Panc1 (cell line): ENCODE data around the gene DIPK1B. TPM values are rescaled to one million over a fixed set of nuclear protein-coding genes. Genes with fewer than 3 reads are reported as not detected.

Source experiments
- ATAC-seq: fragments of 200-7000 bp; cut with Tn5 transposase; 2 replicates; pipeline ENCODE4 v1.9.1; 2020; ENCODE audit warnings: mild to moderate bottlenecking, moderate library complexity
- BruUV-seq: library from RNA; stranded (reverse); fragments of 400-500 nt; replicated peaks from 2 replicates; lab custom pipeline; 2021; lab: Mats Ljungman, UMichigan
- CTCF ChIA-PET: fragments of 300-600 bp; sonication (Branson Sonifier 250); formaldehyde crosslinking; loops from one replicate; lab custom pipeline; 2022; ENCODE audit warnings: antibody characterized with exemption; lab: Charles Lee
- POLR2A ChIA-PET: fragments of 300-600 bp; sonication (Branson Sonifier 250); formaldehyde crosslinking; loops from one replicate; lab custom pipeline; 2022; ENCODE audit warnings: antibody characterized with exemption; lab: Charles Lee
- DNase-seq: peaks from one replicate; pipeline ENCODE4 v3.0.0-alpha.2; 2010; ENCODE audit warnings: low read depth, low spot score
- H3K27ac ChIP-seq: 2 replicates; pipeline ENCODE4 v1.5.1; 2011; ENCODE audit warnings: mild to moderate bottlenecking, low read length, inconsistent platforms
- H3K27me3 ChIP-seq: fragments of 200-500 bp; sonication (Bioruptor generic); 2 replicates; pipeline ENCODE4 v1.6.0; 2014; ENCODE audit warnings: low read length, inconsistent platforms; ENCODE audit not compliant: control insufficient read depth, insufficient read depth
- H3K36me3 ChIP-seq: fragments of 200-500 bp; sonication (Bioruptor generic); 2 replicates; pipeline ENCODE4 v1.5.1; 2014; ENCODE audit warnings: inconsistent platforms, mild to moderate bottlenecking, low read length, moderate library complexity; ENCODE audit not compliant: control insufficient read depth, insufficient read depth
- H3K4me1 ChIP-seq: 2 replicates; pipeline ENCODE4 v1.5.1; 2011; ENCODE audit warnings: inconsistent platforms, mild to moderate bottlenecking, low read length, moderate library complexity; ENCODE audit not compliant: control insufficient read depth, insufficient read depth
- H3K4me3 ChIP-seq, 2 experiments: 2 replicates each; pipeline ENCODE4 v1.5.1; 2011 to 2012; ENCODE audit warnings: low read depth in 2 of 2, low read length in 2 of 2, mild to moderate bottlenecking in 2 of 2, inconsistent platforms in 1 of 2, moderate library complexity in 1 of 2
- H3K9me3 ChIP-seq: fragments of 200-500 bp; sonication (Bioruptor generic); 2 replicates; pipeline ENCODE4 v1.5.1; 2014; ENCODE audit warnings: low read depth, mild to moderate bottlenecking, inconsistent platforms, low read length, moderate library complexity; ENCODE audit not compliant: control insufficient read depth, insufficient read depth
- POLR2AphosphoS5 ChIP-seq: IDR thresholded peaks from 2 replicates; pipeline ENCODE4 v1.6.1; 2012; ENCODE audit warnings: mild to moderate bottlenecking, low read depth, low read length, moderate library complexity
- REST ChIP-seq, 2 experiments: IDR thresholded peaks; 2 replicates each; pipeline ENCODE4 v1.6.1; 2011 to 2012; ENCODE audit warnings: low read depth in 2 of 2, control low read depth in 1 of 2, low read length in 1 of 2, mild to moderate bottlenecking in 1 of 2, moderate library complexity in 1 of 2; ENCODE audit not compliant: insufficient read depth in 1 of 2
- SIN3A ChIP-seq: IDR thresholded peaks from 2 replicates; pipeline ENCODE4 v1.6.1; 2012; ENCODE audit warnings: low read depth, mild to moderate bottlenecking, low read length, moderate library complexity, borderline replicate concordance; ENCODE audit not compliant: insufficient read depth
- TCF7L2 ChIP-seq: IDR thresholded peaks from 2 replicates; pipeline ENCODE4 v1.6.1; 2011; ENCODE audit warnings: mild to moderate bottlenecking, low read depth, low read length, inconsistent platforms
- in situ Hi-C: cut with HindIII; loops from 2 replicates; pipeline ENCODE4 v1.10.0; 2016; ENCODE audit warnings: low sequenced_read_pairs, low pct_unique_long_range_greater_than_20kb
- intact Hi-C: fragments of 100-400 bp; cut with micrococcal nuclease; formaldehyde crosslinking; loops from one replicate; pipeline ENCODE4 v1.10.0; 2022; ENCODE audit not compliant: unreplicated experiment
- total RNA-seq: library from RNA; stranded (reverse); gene quantifications from one replicate; pipeline ENCODE4 v1.2.1, GENCODE V29; 2021; ENCODE audit not compliant: unreplicated experiment
- TF ChIP-seq, protein P1 (sequence below): fragments of 450-650 bp; IDR thresholded peaks from 2 replicates; pipeline ENCODE4 v1.5.1; 2017; ENCODE audit warnings: mild to moderate bottlenecking

Gene DIPK1B
- total RNA-seq, 1 experiment from 2014 or later = 10.6 TPM

- DNase-seq (no peak), ATAC-seq (no peak)
- peaks cover 25% of the 10 kb centered on the region for H3K4me1 ChIP-seq
- H3K9me3 ChIP-seq = no peaks in the 10 kb centered on the region
- no peaks in the 10 kb centered on the region for H3K36me3 ChIP-seq
- intact Hi-C loops (no loop called here), in situ Hi-C loops (no loop called here)
- no peaks in the 10 kb centered on the region for H3K27me3 ChIP-seq
- ChIA-PET CTCF (interaction anchor here (0.5 kb wide), 1 partner anchor 642 kb away, joined by 8 read pairs; no protein-coding TSS in a partner anchor), POLR2A (interaction anchor here (0.7 to 0.9 kb wide), 2 partner anchors 9 to 14 kb away, joined by 3 to 11 read pairs; no protein-coding TSS in a partner anchor)
- no peak overlapping the region for H3K27ac ChIP-seq
- TF ChIP-seq TCF7L2 (no peak), REST (IDR thresholded peaks at IDR 0.05; ENCODE audit: insufficient read depth in 1 of 2, low read depth in 2 of 2, low read length in 1 of 2) (no peak), POLR2AphosphoS5 (no peak), SIN3A (no peak)
- TF ChIP-seq, protein P1, sequence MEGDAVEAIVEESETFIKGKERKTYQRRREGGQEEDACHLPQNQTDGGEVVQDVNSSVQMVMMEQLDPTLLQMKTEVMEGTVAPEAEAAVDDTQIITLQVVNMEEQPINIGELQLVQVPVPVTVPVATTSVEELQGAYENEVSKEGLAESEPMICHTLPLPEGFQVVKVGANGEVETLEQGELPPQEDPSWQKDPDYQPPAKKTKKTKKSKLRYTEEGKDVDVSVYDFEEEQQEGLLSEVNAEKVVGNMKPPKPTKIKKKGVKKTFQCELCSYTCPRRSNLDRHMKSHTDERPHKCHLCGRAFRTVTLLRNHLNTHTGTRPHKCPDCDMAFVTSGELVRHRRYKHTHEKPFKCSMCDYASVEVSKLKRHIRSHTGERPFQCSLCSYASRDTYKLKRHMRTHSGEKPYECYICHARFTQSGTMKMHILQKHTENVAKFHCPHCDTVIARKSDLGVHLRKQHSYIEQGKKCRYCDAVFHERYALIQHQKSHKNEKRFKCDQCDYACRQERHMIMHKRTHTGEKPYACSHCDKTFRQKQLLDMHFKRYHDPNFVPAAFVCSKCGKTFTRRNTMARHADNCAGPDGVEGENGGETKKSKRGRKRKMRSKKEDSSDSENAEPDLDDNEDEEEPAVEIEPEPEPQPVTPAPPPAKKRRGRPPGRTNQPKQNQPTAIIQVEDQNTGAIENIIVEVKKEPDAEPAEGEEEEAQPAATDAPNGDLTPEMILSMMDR = no peak
- BruUV-seq = no TSS peak
- H3K4me3 ChIP-seq = no peak overlapping the region
These were observed 36.7 kb upstream of the DIPK1B start for GRCh38 chr9:136675477-136676296.

- Histone ChIP-seq H3K4me3 (no peak overlapping the region), H3K4me1 (peaks cover 22% of the 10 kb centered on the region), H3K36me3 (no peaks in the 10 kb centered on the region), H3K27me3 (no peaks in the 10 kb centered on the region), H3K27ac (no peak overlapping the region), H3K9me3 (no peaks in the 10 kb centered on the region)
- TF ChIP-seq, protein P1 = no peak
- TF ChIP-seq SIN3A (no peak), REST (IDR thresholded peaks at IDR 0.05; ENCODE audit: insufficient read depth in 1 of 2, low read depth in 2 of 2, low read length in 1 of 2) (no peak), TCF7L2 (no peak), POLR2AphosphoS5 (no peak)
- no TSS peak for BruUV-seq
- intact Hi-C loops = no loop called here
- in situ Hi-C loops = no loop called here
- ATAC-seq (no peak), DNase-seq (no peak)
- POLR2A ChIA-PET = interaction anchor here (0.9 kb wide), 1 partner anchor 13 kb away, joined by 3 read pairs; no protein-coding TSS in a partner anchor
- CTCF ChIA-PET = no interaction called here
These were observed 36.0 kb upstream of the DIPK1B start for GRCh38 chr9:136676297-136676794.
